ENCODE measurements around the gene RMDN2.

RMDN2 gene

DNA sequence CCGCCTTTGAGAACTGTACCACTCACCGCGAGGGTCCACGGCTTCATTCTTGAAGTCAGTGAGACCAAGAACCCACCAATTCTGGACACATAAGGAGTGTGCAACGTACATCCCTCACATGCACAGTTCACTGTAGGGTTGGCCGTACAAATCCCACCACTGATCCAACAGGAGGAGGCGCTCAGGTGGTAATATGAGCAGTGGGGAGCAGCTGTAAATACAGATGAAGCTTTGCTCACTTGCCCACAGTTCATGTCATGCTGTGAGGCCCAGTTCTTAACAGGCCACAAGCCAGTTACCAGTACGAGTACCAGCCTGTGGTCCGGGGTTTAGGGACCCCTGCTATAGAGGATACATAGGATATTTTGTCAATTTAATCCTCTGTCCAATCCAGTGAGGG is 96.5 kb downstream of the RMDN2 start:
- intact Hi-C loops (cut with DNase I; ENCODE audit: low total_unique reads): no loop called here
- Histone ChIP-seq H3K9me3 (no peaks in the 10 kb centered on the region), H3K4me3 (no peak overlapping the region), H3K36me3 (no peaks in the 10 kb centered on the region), H3K27ac (no peak overlapping the region), H3K27me3 (no peaks in the 10 kb centered on the region), H3K4me1 (no peaks in the 10 kb centered on the region)
- TF ChIP-seq, protein P1, sequence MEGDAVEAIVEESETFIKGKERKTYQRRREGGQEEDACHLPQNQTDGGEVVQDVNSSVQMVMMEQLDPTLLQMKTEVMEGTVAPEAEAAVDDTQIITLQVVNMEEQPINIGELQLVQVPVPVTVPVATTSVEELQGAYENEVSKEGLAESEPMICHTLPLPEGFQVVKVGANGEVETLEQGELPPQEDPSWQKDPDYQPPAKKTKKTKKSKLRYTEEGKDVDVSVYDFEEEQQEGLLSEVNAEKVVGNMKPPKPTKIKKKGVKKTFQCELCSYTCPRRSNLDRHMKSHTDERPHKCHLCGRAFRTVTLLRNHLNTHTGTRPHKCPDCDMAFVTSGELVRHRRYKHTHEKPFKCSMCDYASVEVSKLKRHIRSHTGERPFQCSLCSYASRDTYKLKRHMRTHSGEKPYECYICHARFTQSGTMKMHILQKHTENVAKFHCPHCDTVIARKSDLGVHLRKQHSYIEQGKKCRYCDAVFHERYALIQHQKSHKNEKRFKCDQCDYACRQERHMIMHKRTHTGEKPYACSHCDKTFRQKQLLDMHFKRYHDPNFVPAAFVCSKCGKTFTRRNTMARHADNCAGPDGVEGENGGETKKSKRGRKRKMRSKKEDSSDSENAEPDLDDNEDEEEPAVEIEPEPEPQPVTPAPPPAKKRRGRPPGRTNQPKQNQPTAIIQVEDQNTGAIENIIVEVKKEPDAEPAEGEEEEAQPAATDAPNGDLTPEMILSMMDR (IDR thresholded peaks at IDR 0.05): no peak
- DNase-seq: no peak

- no peak for DNase-seq
- Histone ChIP-seq H3K4me1 (no peaks in the 10 kb centered on the region), H3K27ac (no peak overlapping the region), H3K36me3 (no peaks in the 10 kb centered on the region), H3K4me3 (no peak overlapping the region), H3K9me3 (no peaks in the 10 kb centered on the region), H3K27me3 (no peaks in the 10 kb centered on the region)
- intact Hi-C loops (cut with DNase I; ENCODE audit: low total_unique reads): no loop called here
- TF ChIP-seq, protein P1 (IDR thresholded peaks at IDR 0.05): no peak
Observed at GRCh38 chr2:38026846-38027245, 101.8 kb downstream of the RMDN2 start.

DNA sequence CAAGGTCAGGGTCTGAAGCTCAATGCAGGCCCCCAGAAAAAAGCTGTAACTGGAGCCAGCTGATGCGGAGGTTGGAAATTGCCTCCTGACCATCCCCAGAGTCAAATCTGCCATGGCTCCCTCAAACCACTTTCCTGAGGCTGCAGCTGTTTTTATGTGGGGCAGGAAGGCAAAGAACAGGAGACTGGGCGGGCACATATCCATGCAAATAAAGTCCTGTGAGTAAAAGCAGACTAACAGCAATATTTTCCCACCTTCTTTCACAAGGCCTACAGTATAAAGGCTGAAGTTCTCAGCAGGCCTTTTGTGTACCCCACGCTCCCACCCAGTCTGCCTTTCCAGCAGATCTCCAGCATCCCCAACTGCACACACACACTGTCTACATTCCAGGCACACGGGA is 103.7 kb downstream of the RMDN2 start:
- no peaks in the 10 kb centered on the region for H3K36me3 ChIP-seq
- TF ChIP-seq, protein P1 (IDR thresholded peaks at IDR 0.05): no peak
- H3K27ac ChIP-seq: no peak overlapping the region
- no peak for DNase-seq
- H3K4me1 ChIP-seq: no peaks in the 10 kb centered on the region
- no peak overlapping the region for H3K4me3 ChIP-seq
- no peaks in the 10 kb centered on the region for H3K9me3 ChIP-seq
- no peaks in the 10 kb centered on the region for H3K27me3 ChIP-seq
- intact Hi-C loops (cut with DNase I; ENCODE audit: low total_unique reads): no loop called here

DNA sequence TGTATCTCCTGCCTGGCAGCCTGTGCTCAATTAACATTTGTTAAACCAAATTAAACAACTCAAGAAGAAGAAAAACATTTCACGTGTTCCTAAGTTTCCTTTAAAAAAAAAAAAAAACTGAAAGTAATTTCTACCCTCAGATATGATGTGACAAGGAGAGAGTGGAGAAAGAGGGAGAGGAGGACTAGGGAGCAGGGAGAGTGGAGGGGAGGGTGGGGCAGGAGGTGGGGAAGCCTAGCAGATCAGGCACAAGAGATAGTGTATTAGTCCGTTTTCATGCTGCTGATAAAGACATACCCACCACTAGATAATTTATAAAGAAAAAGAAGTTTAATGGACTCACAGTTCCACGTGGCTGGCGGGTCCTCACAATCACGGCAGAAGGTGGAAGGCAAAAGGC is 104.4 kb downstream of the RMDN2 start:
- no peak for DNase-seq
- Histone ChIP-seq H3K36me3 (no peaks in the 10 kb centered on the region), H3K4me1 (no peaks in the 10 kb centered on the region), H3K27ac (no peak overlapping the region), H3K27me3 (no peaks in the 10 kb centered on the region), H3K4me3 (no peak overlapping the region), H3K9me3 (no peaks in the 10 kb centered on the region)
- intact Hi-C loops (cut with DNase I; ENCODE audit: low total_unique reads): no loop called here
- TF ChIP-seq, protein P1 (IDR thresholded peaks at IDR 0.05): no peak

- Histone ChIP-seq H3K36me3 (no peaks in the 10 kb centered on the region), H3K4me3 (no peak overlapping the region), H3K9me3 (no peaks in the 10 kb centered on the region), H3K27ac (no peak overlapping the region), H3K4me1 (no peaks in the 10 kb centered on the region), H3K27me3 (no peaks in the 10 kb centered on the region)
- intact Hi-C loops (cut with DNase I; ENCODE audit: low total_unique reads): no loop called here
- DNase-seq: no peak
- TF ChIP-seq, protein P1 (IDR thresholded peaks at IDR 0.05): no peak
Observed at GRCh38 chr2:38030635-38031355, 105.7 kb downstream of the RMDN2 start.

DNA sequence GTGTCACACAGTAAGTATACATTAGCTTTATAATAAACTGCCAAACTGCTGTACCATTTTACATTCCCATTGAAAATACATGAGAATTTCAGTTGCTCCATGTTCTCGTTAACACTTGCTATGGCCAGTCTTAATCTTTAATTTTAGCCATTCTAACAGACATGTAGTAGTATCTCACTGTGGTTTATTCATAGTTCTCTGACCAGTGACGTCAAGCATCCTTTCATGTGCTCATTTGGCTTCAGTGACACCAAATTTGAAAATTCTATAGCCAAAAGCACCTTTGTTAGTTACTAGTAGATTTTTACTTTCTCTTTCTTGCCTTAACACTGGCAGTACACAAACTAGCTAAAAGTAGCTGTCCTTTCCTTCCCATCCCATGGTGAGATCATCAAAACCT is 107.9 kb downstream of the RMDN2 start:
- H3K4me3 ChIP-seq: no peak overlapping the region
- intact Hi-C loops (cut with DNase I; ENCODE audit: low total_unique reads): no loop called here
- no peaks in the 10 kb centered on the region for H3K36me3 ChIP-seq
- TF ChIP-seq, protein P1 (IDR thresholded peaks at IDR 0.05): no peak
- no peak for DNase-seq
- peaks cover 0 to 5% (median 0%) of the 10 kb centered on the region in 4 donors for H3K4me1 ChIP-seq
- H3K27me3 ChIP-seq: no peaks in the 10 kb centered on the region
- H3K27ac ChIP-seq: no peak overlapping the region
- H3K9me3 ChIP-seq: no peaks in the 10 kb centered on the region
